NT2/D1 (cell line): ENCODE measurements around the gene ADGRD1.
"Not testable (repeated sequence)": the region's sequence is repeated elsewhere in the genome, so short reads cannot be mapped to it uniquely, and the experiment has no call there.

Experiments used
- SUZ12 ChIP-seq: IDR thresholded peaks from 2 replicates; pipeline ENCODE4 v1.6.1; 2011; ENCODE audit not compliant: insufficient read length, insufficient read depth; ENCODE audit errors: extremely low read depth
- YY1 ChIP-seq: IDR thresholded peaks from 2 replicates; pipeline ENCODE4 v1.6.1; 2011; ENCODE audit not compliant: insufficient read length, insufficient read depth
- ZNF274 ChIP-seq: IDR thresholded peaks from 2 replicates; pipeline ENCODE4 v1.6.1; 2011; ENCODE audit warnings: mild to moderate bottlenecking, low read depth, low read length

GRCh38 chr12:131068926-131069720, 115.4 kb downstream of the ADGRD1 start:
- not testable (repeated sequence) for TF ChIP-seq YY1, SUZ12, ZNF274
